Liver (tissue), 10 donors: Measurements from ENCODE around the gene POU5F1. TPM values are rescaled to one million over a fixed set of nuclear protein-coding genes. Genes with fewer than 3 reads are reported as not detected.
A peak's percentile ranks its signal among the peaks of the same experiment; 100 is the strongest.

Experiments used
- DNase-seq: peaks from one replicate; pipeline ENCODE4 v3.0.0-alpha.2; 2017; ENCODE audit warnings: low spot score
- H3K27ac ChIP-seq, 2 donors: one replicate each; pipeline ENCODE4 v1.7.0; 2013; ENCODE audit warnings: inconsistent platforms in 2 of 2, low read length in 2 of 2, control low read depth in 1 of 2, low read depth in 1 of 2, mild to moderate bottlenecking in 1 of 2
- H3K27me3 ChIP-seq, 4 donors: one replicate each; pipeline versions ENCODE4 v1.6.1 to v1.7.0; 2013; ENCODE audit warnings: low read length in 3 of 4, inconsistent platforms in 1 of 4, mild to moderate bottlenecking in 1 of 4, moderate library complexity in 1 of 4; ENCODE audit not compliant: control insufficient read depth in 4 of 4, insufficient read depth in 4 of 4
- H3K36me3 ChIP-seq, 4 donors: one replicate each; pipeline versions ENCODE4 v1.6.1 to v1.7.0; 2013; ENCODE audit warnings: low read length in 3 of 4, mild to moderate bottlenecking in 3 of 4, low read depth in 1 of 4, moderate library complexity in 1 of 4; ENCODE audit not compliant: control insufficient read depth in 4 of 4, insufficient read depth in 3 of 4
- H3K4me1 ChIP-seq, 4 donors: one replicate each; pipeline versions ENCODE4 v1.6.1 to v1.7.0; 2013; ENCODE audit warnings: low read length in 3 of 4, mild to moderate bottlenecking in 3 of 4, moderate library complexity in 1 of 4; ENCODE audit not compliant: control insufficient read depth in 4 of 4, insufficient read depth in 4 of 4
- H3K4me3 ChIP-seq, 3 donors: one replicate each; pipeline versions ENCODE4 v1.6.1 to v1.7.0; 2013; ENCODE audit warnings: low read length in 3 of 3, control low read depth in 1 of 3, low read depth in 1 of 3, mild to moderate bottlenecking in 1 of 3
- H3K9ac ChIP-seq, 2 donors: one replicate each; pipeline ENCODE4 v1.7.0; 2013; ENCODE audit warnings: low read length in 2 of 2, mild to moderate bottlenecking in 2 of 2, moderate library complexity in 2 of 2, control low read depth in 1 of 2, low read depth in 1 of 2
- H3K9me3 ChIP-seq, 4 donors: one replicate each; pipeline versions ENCODE4 v1.6.1 to v1.7.0; 2013; ENCODE audit warnings: low read length in 3 of 4; ENCODE audit not compliant: control insufficient read depth in 4 of 4
- HNF4A ChIP-seq, 2 donors: conservative IDR thresholded peaks; 2 replicates each; pipeline ENCODE4 v1.6.1; 2016; ENCODE audit warnings: antibody characterized with exemption in 2 of 2, mild to moderate bottlenecking in 2 of 2
- JUND ChIP-seq, 2 donors: IDR thresholded peaks; 2 replicates each; pipeline ENCODE4 v1.6.1; 2016; ENCODE audit warnings: antibody characterized with exemption in 2 of 2
- NR2F2 ChIP-seq: IDR thresholded peaks from 2 replicates; pipeline ENCODE4 v1.6.1; 2016; ENCODE audit warnings: antibody characterized with exemption
- RAD21 ChIP-seq, 2 donors: IDR thresholded peaks; 2 replicates each; pipeline ENCODE4 v1.6.1; 2016; ENCODE audit warnings: antibody characterized with exemption in 2 of 2, mild to moderate bottlenecking in 2 of 2
- SP1 ChIP-seq: IDR thresholded peaks from 2 replicates; pipeline ENCODE4 v1.6.1; 2018; ENCODE audit warnings: antibody characterized with exemption, mild to moderate bottlenecking
- WGBS: extraction: QIAGEN DNeasy Blood & Tissue Kit; methylation state at CpG from one replicate; pipeline ENCODE4 v1.1.7; 2013; 5-methylcytosine and 5-hydroxymethylcytosine counted together
- polyA plus RNA-seq, 2 donors: library from polyadenylated mRNA; stranded (reverse) in 1 of 2; unstranded in 1 of 2; fragments of 200-250 nt in 1 of 2; fragments of >200 nt in 1 of 2; fragmentation: Nextera tagmentation in 1 of 2; extraction: Ambion mirVana in 1 of 2; gene quantifications; one replicate each; pipeline versions ENCODE4 v1.2.1 to v1.2.3, GENCODE V29; 2013 to 2015
- small RNA-seq: library from RNA; depleted of rRNA; stranded (forward); fragments of <200 nt; gene quantifications from one replicate; pipeline ENCODE3, GENCODE V24; 2014
- total RNA-seq, 2 donors: library from RNA; depleted of rRNA; stranded (reverse); fragments of >200 nt; gene quantifications; one replicate each; pipeline ENCODE4 v1.2.3, GENCODE V29; 2014
- TF ChIP-seq, protein P1 (sequence below): IDR thresholded peaks from 2 replicates; pipeline ENCODE4 v1.6.1; 2016; ENCODE audit warnings: antibody characterized with exemption
- donor health status: healthy.
- donor health status: healthy.
- donor health status: healthy.
- donor health status: healthy.
- donor health status: healthy.

The POU5F1 gene
- total and polyA plus RNA-seq, 4 donors, result 0.32 to 3.2 TPM; not detected in 2

DNA sequence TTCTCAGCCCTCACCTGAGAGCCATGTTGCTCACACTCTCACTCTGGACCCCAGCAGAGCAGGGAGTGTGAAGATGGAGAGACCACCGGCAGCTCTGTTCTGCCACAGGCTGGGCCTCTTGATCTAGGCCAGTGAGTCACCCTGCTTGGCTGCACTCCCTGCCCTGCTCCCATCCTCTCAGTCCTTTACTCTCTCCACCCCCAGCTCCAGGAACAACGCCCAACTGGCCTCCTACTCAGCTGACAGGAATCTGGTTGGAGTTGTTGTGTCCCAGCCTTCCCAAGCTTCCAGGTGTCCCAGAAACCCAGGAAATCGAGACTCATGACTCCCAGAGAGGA is 56.0 kb downstream of the POU5F1 start, which contains the start of gene PSORS1C1:
PSORS1C1 (plus strand) TSS at position 260 of the 338 bp plus-strand sequence. CDS start 14,833 bp downstream, outside the sequence.
- DNase-seq, result no peak
- TF ChIP-seq SP1 (no peak), JUND (IDR thresholded peaks at IDR 0.05) (peak in 1 of 2 donors; percentile 33), HNF4A (conservative IDR thresholded peaks at IDR 0.05) (no peak), RAD21 (IDR thresholded peaks at IDR 0.05) (no peak), NR2F2 (no peak)
- TF ChIP-seq, protein P1, sequence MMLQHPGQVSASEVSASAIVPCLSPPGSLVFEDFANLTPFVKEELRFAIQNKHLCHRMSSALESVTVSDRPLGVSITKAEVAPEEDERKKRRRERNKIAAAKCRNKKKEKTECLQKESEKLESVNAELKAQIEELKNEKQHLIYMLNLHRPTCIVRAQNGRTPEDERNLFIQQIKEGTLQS, result no peak
- Histone ChIP-seq H3K4me1 (no peaks in the 10 kb centered on the region), H3K9ac (no peak within 1 kb of the TSS), H3K9me3 (no peaks in the 10 kb centered on the region), H3K4me3 (no peak within 1 kb of the TSS), H3K36me3 (no peaks in the 10 kb centered on the region), H3K27ac (no peak within 1 kb of the TSS), H3K27me3 (peaks cover 0 to 2% (median 0%) of the 10 kb centered on the region in 4 donors)
- WGBS, result 32% methylated on average over 3 of the region's 3 CpGs

Small RNA genes lying within 50 kb of the gene (small RNA-seq; reads per million reads assigned to genes)
- not detected for gene POLR2LP1

Other genes with a start within 250 kb of the POU5F1 start
- gene SFTA2, start 238.5 kb downstream of the POU5F1 start, total RNA-seq, result not detected
- gene SFTA2, start 238.5 kb downstream of the POU5F1 start, polyA plus RNA-seq, result under 1 TPM in 1 of 2 donors, not detected in 1; 0.60 TPM
- under 1 TPM in 1 of 2 donors, not detected in 1; under 0.01 TPM for gene MUCL3, start 229.7 kb downstream of the POU5F1 start, total RNA-seq
- gene MUCL3, start 229.7 kb downstream of the POU5F1 start, polyA plus RNA-seq, result not detected
- not detected for gene MUC21, start 187.0 kb downstream of the POU5F1 start, total RNA-seq
- under 1 TPM in 1 of 2 donors, not detected in 1; 0.02 TPM for gene MUC21, start 187.0 kb downstream of the POU5F1 start, polyA plus RNA-seq
- gene MUC22, start 160.2 kb downstream of the POU5F1 start, total RNA-seq, result not detected
- gene MUC22, start 160.2 kb downstream of the POU5F1 start, polyA plus RNA-seq, result not detected
- gene C6orf15, start 58.1 kb downstream of the POU5F1 start, total RNA-seq, result not detected
- not detected for gene C6orf15, start 58.1 kb downstream of the POU5F1 start, polyA plus RNA-seq
- under 1 TPM in 1 of 2 donors, not detected in 1; under 0.01 TPM for gene PSORS1C1, start 55.9 kb downstream of the POU5F1 start, total RNA-seq
- gene PSORS1C1, start 55.9 kb downstream of the POU5F1 start, polyA plus RNA-seq, result under 1 TPM in 1 of 2 donors, not detected in 1; 0.08 TPM
- gene CDSN, start 50.2 kb downstream of the POU5F1 start, total RNA-seq, result not detected
- not detected for gene CDSN, start 50.2 kb downstream of the POU5F1 start, polyA plus RNA-seq
- gene PSORS1C2, start 31.6 kb downstream of the POU5F1 start, total RNA-seq, result not detected
- gene PSORS1C2, start 31.6 kb downstream of the POU5F1 start, polyA plus RNA-seq, result not detected
- gene CCHCR1, start 12.9 kb downstream of the POU5F1 start, total RNA-seq, result 1 to 10 TPM; 6.9 to 9.9 TPM
- 1 to 10 TPM; 3.1 to 5.6 TPM for gene CCHCR1, start 12.9 kb downstream of the POU5F1 start, polyA plus RNA-seq
- 10 to 100 TPM in 1 of 2 donors, under 1 TPM in 1; 0.67 to 16.8 TPM for gene TCF19, start 12.1 kb downstream of the POU5F1 start, total RNA-seq
- gene TCF19, start 12.1 kb downstream of the POU5F1 start, polyA plus RNA-seq, result 1 to 10 TPM in 1 of 2 donors, under 1 TPM in 1; 0.63 to 3.4 TPM
- 100 to 1,000 TPM; 249 to 292 TPM for gene HLA-C, start 101.4 kb upstream of the POU5F1 start, total RNA-seq
- gene HLA-C, start 101.4 kb upstream of the POU5F1 start, polyA plus RNA-seq, result 100 to 1,000 TPM; 232 to 317 TPM
- 100 to 1,000 TPM; 341 to 369 TPM for gene HLA-B, start 186.5 kb upstream of the POU5F1 start, total RNA-seq
- gene HLA-B, start 186.5 kb upstream of the POU5F1 start, polyA plus RNA-seq, result 100 to 1,000 TPM; 464 to 864 TPM
- gene MICA, start 232.9 kb upstream of the POU5F1 start, total RNA-seq, result 1 to 10 TPM; 3.3 to 9.1 TPM
- 1 to 10 TPM; 3.2 to 5.0 TPM for gene MICA, start 232.9 kb upstream of the POU5F1 start, polyA plus RNA-seq